HG03457 (cell line): ENCODE data around the gene ARID3A.

ENCODE experiments used
- ATAC-seq: cut with Tn5 transposase; IDR thresholded peaks from one replicate; pipeline ENCODE4 v1.9.1; 2021; ENCODE audit warnings: moderate number of reproducible peaks; ENCODE audit not compliant: unreplicated experiment

ARID3A gene

GRCh38 chr19:958967-959855 lies 33.4 kb downstream of the ARID3A start:
- no peak for ATAC-seq

DNA sequence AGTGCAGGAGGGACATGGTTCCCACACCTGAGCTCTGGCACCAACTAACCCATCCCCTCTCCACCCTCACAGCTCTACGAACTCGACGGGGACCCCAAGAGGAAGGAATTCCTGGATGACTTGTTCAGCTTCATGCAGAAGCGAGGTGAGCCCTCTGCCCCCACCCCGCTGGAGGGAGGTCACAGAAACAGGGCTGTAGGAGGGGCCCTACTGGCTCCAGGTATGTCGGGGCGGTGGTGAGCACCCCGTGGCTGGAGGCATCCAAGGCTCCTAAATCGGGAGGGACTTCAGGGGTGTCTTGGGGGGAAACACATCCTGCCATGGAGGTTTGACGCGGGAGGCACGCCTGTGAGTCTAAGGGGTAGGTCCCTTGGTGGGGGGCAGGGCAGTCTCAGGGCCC lies 34.2 kb downstream of the ARID3A start:
- no peak for ATAC-seq

DNA sequence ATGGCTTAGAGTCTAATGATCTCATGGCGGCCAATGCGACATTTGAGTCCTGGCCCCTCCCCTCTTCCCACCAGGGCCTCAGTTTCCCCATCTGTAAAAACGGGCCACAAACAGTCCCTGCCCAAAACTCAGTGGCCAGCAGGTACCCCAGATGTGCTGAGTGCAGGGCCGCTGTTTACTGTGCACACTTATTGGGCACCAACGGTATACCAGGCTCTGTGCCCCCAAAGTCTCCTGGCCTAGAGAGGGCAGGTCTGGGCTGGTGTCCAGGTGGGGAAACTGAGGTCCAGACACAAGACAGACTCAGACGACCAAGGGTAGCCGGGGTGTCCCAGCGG lies 34.7 kb downstream of the ARID3A start:
- no peak for ATAC-seq

GRCh38 chr19:961866-962620 lies 36.2 kb downstream of the ARID3A start:
- ATAC-seq: no peak

DNA sequence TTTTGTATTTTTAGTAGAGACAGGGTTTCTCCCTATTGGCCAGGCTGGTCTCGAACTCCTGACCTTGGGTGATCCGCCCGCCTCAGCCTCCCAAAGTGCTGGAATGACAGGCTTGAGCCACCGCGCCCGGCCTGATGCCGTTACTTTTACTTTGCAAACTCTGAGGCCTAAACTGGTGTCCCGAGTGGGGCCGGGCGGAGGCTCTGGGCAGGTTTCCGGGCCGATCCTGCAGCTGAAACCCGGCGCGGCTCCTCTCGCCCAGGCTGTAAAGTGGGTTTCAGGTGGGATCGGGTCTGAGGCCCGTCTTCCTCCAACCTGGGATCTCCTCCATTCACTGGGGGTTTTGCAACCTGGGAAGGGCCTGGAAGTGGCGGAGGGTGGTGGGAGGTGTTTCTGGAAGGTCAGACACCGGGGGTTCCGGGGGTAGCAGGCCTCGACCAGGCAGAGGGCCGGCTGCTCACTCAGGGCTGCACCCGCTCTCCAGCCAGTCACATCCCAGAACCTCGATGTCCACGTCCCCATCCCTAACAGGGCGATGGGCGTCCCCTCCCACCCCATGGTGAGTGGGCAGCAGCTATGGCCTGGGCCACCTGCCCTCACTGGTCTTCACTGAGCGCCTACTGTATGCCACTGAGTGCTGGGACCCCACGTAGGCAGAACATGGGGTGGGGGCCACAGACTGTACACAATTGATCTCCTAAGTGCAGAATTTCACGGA lies 37.0 kb downstream of the ARID3A start:
- no peak for ATAC-seq

- no peak for ATAC-seq
Measured at GRCh38 chr19:963486-963951, 37.7 kb downstream of the ARID3A start.

GRCh38 chr19:964116-964520 lies 38.3 kb downstream of the ARID3A start:
- no peak for ATAC-seq

GRCh38 chr19:964761-965694 lies 39.2 kb downstream of the ARID3A start:
- ATAC-seq: no peak

DNA sequence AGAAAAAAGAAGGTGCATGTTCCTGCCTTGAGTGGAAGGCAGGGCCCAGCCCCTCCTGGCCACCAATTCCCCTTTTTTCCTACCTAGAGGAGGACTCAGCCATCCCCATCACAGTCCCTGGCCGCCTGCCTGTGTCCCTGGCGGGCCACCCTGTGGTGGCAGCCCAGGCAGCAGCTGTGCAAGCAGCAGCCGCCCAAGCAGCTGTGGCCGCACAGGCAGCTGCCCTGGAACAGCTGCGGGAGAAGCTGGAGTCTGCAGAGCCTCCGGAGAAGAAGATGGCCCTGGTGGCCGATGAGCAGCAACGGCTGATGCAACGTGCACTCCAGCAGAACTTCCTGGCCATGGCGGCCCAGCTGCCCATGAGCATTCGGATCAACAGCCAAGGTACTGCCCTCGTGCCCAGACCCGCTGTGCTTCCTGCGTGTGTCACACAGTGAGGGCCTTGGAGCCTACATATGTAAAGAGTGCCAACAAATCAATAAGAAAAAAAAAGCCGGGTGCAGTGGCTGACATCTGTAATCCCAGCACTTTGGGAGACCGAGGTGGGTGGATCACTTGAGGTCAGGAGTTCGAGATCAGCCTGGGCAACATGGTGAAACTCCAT lies 40.8 kb downstream of the ARID3A start:
- no peak for ATAC-seq

- no peak for ATAC-seq
Measured at GRCh38 chr19:970695-971094, 44.9 kb downstream of the ARID3A start.

- ATAC-seq: no peak
Measured at GRCh38 chr19:971795-972194, 46.0 kb downstream of the ARID3A start.

DNA sequence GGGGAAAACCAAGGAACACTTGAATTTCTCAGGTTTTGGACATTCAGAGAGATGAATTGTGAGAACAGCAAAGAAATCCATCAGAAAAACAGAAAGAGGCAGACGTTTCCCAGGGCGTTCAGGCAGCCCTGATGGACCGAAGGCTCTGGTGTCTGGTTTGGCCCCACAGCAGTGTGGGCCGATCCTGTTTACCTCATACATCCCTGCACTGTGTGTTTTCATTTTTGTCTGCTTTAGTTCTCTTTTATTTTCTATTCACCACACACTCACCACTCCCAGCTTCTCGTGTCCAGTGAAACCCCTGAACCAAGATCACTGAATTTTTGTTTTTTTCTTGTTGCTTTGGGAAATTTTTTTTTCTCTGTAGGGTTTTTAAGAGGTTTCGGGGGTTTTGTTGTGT lies 46.4 kb downstream of the ARID3A start:
- no peak for ATAC-seq

DNA sequence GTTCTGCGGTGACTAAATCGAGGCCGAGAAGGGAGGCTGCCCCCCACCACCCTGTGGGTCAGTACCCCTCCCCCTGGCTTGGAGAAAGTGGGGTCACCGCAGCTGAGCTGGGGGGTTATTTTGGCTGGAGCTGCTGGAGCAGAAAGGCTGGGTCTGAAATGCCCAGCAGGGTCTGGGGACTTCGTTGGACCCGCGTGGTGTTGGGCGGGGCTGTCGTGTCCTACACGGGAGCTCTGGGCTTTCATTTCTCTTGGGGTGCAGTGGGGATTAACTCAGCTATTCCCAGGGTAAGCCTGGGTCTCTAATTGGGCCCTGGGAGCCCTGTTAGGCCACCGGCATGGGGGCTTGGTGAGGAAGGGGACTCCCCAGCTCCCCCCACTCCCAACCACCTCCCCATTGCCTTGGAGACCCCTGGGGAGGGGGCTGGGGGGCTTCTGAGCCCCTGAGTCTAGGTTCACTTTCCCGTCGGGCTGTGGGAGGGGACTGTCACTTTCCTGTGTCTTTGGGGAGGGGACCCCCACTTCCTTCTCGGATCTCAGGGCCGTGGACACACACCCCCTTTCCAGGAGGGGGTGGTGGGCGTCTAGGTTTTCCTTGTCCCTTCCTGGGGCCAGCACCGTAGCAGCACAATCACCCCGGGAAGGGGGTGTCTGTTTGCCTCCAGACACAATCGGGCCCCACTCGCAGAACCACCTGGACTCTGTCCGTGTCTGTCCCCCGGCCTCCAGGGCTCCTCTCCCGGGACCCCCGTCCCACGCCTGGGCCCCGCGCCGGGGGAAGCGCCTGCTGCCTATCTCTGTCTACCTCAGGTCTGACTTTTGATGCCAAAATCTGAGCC lies 48.1 kb downstream of the ARID3A start:
- no peak for ATAC-seq

DNA sequence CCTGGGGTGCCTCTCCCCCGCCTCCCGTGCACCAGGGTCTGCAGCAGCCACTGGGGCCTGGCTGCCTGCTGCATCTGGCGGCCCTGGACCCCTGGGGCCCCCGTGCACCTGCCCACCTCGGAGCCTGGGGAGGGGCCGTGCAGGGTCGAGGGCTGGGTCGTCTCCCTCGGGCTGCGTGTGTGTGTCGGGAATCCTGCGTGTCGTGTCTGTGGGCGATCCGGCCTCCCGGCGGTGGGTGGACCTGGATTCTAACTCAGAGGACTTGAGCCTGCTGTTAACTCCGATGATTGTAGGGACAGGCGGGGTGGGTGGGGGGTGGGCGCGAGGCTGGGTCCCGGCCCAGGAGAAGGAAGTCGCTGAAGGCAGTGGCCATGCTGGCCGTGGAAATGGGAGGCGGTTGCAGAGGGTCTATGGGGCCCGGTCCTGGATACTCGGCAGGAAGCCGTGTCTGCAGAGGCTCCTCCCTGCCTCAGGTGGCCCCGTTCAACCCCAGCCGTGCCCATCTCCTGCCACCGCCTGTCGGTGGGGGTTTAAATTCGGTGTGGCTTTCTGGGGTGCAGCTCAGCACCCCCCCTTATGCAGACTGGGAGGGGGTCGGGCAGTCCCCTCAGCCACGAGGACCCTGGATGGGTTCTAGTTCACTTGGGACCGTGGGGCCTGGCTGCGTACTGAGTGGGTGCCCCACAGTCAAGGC lies 48.9 kb downstream of the ARID3A start:
- ATAC-seq: no peak

DNA sequence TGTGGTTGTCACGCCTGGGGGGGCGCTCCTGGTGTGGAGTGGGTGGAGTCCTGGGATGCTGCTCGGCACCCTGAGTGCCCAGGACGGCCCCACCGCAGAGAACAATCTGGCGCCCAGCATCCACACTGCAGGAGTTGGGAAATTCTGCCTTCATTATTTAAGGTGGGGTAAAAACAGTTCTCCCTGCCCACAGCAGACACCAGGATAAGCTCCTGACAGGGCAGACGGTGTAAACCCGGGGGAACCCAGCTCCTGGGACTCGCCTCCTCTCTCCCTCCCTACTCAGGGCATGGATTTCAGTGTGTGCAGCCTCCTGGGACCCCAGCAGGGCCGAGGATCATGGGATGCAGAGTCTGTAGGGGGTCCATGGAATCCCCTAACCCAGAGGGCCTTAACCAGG lies 50.6 kb downstream of the ARID3A start:
- no peak for ATAC-seq

- ATAC-seq: no peak
Measured at GRCh38 chr19:977058-977464, 51.2 kb downstream of the ARID3A start.

DNA sequence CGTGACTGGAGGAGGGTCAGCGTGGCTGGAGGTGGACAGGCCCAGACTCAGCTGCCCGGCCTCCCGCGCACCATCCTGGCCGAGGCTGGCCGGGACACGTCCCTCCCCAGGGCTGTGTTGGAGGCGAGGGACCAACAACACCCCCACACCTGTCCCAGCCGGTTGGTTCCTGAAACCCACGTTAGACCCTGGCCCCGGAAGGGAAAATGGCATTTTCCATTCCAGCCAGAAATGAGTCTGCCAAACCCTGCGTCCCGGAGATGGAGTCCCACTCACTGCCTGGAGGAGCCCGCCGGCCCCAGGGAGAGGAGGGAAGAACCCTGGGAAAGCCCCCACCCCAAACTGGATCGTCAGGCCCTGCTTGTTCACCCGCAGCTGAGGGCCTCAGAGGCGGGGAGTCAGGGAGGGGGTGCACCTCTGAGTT lies 53.5 kb downstream of the ARID3A start:
- no peak for ATAC-seq

- no peak for ATAC-seq
Measured at GRCh38 chr19:980133-980998, 54.5 kb downstream of the ARID3A start.
